Upper lobe of left lung (tissue), 6 donors: ENCODE results near the gene MOB3B. TPM values are rescaled to one million over a fixed set of nuclear protein-coding genes. Genes with fewer than 3 reads are reported as not detected.
A peak's percentile ranks its signal among the peaks of the same experiment; 100 is the strongest.

Experiments used
- ATAC-seq, 2 donors: fragments of 200-7000 bp; cut with Tn5 transposase; one replicate each; pipeline ENCODE4 v1.9.1; 2022; ENCODE audit warnings: mild to moderate bottlenecking in 2 of 2, moderate library complexity in 2 of 2; ENCODE audit not compliant: low FRiP score in 2 of 2
- DNase-seq, 2 donors: peaks; one replicate each; pipeline ENCODE4 v3.0.0-alpha.2; 2019 to 2020
- H3K27ac ChIP-seq, 4 donors: fragments of 200-600 bp; sonication (generic); one replicate each; pipeline ENCODE4 v1.5.1; 2016 to 2019
- H3K27me3 ChIP-seq, 4 donors: fragments of 200-600 bp; sonication (generic); one replicate each; pipeline ENCODE4 v1.5.1; 2017 to 2019
- H3K36me3 ChIP-seq, 4 donors: fragments of 200-600 bp; sonication (generic); one replicate each; pipeline ENCODE4 v1.5.1; 2016 to 2019
- H3K4me1 ChIP-seq, 4 donors: fragments of 200-600 bp; sonication (generic); one replicate each; pipeline ENCODE4 v1.5.1; 2018 to 2019
- H3K4me3 ChIP-seq, 4 donors: fragments of 200-600 bp; sonication (generic); one replicate each; pipeline ENCODE4 v1.5.1; 2017 to 2019; ENCODE audit warnings: mild to moderate bottlenecking in 2 of 4, moderate library complexity in 1 of 4
- H3K9me3 ChIP-seq, 4 donors: fragments of 200-600 bp; sonication (generic); one replicate each; pipeline ENCODE4 v1.5.1; 2018 to 2019
- CTCF ChIP-seq, 6 experiments: fragments of 450-650 bp in 4 of 6; fragments of 200-600 bp in 2 of 6; sonication (generic) in 2 of 6; IDR thresholded peaks; one replicate each; pipeline ENCODE4 v1.5.1; 2016 to 2019; ENCODE audit warnings: antibody characterized with exemption in 6 of 6
- EP300 ChIP-seq, 4 donors: sonication (generic); formaldehyde crosslinking; IDR thresholded peaks; one replicate each; pipeline ENCODE4 v1.5.1; 2017; ENCODE audit warnings: antibody characterized with exemption in 4 of 4, control low read depth in 2 of 4
- POLR2A ChIP-seq, 4 donors: fragments of 450-650 bp; IDR thresholded peaks; one replicate each; pipeline ENCODE4 v1.5.1; 2016 to 2017; ENCODE audit warnings: antibody characterized with exemption in 4 of 4, mild to moderate bottlenecking in 2 of 4
- POLR2AphosphoS5 ChIP-seq, 2 donors: sonication (generic); formaldehyde crosslinking; IDR thresholded peaks; one replicate each; pipeline ENCODE4 v1.5.1; 2017; ENCODE audit warnings: antibody characterized with exemption in 2 of 2
- WGBS, 2 donors: methylation state at CpG; one replicate each; pipeline ENCODE4 v1.1.5; 2017 to 2018; 5-methylcytosine and 5-hydroxymethylcytosine counted together
- total RNA-seq, 6 donors: library from RNA; depleted of rRNA in 4 of 6; stranded (reverse); fragments of >200 nt in 4 of 6; gene quantifications; one replicate each; pipeline versions ENCODE4 v1.1.0 to v1.2.1, GENCODE V29; 2016 to 2021
- donor health status: DM: no; HTN: no; CAD: no; lungs with moderate emphysema.
- donor health status: DM: no; HTN: yes; CAD: no; lungs with severe emphysema.

Gene MOB3B
- total RNA-seq, 6 donors from 2014 or later = 4.2 to 20.7 (median 8.3) TPM

- Histone ChIP-seq H3K9me3 (no peaks in the 10 kb centered on the region), H3K27ac (no peak overlapping the region), H3K4me1 (peaks cover 4 to 17% (median 15%) of the 10 kb centered on the region in 4 donors), H3K36me3 (no peaks in the 10 kb centered on the region), H3K4me3 (no peak overlapping the region), H3K27me3 (no peaks in the 10 kb centered on the region)
- no peak for TF ChIP-seq EP300 (IDR thresholded peaks at IDR 0.05)
- TF ChIP-seq POLR2A (IDR thresholded peaks at IDR 0.05) = no peak
- no peak for TF ChIP-seq POLR2AphosphoS5 (IDR thresholded peaks at IDR 0.05)
- no peak for TF ChIP-seq CTCF (IDR thresholded peaks at IDR 0.05)
- ATAC-seq (no peak), DNase-seq (no peak)
- 93 to 99% methylated on average over 5 to 7 of the region's 7 CpGs for WGBS, 2 donors
These were observed 184.8 kb downstream of the MOB3B start for GRCh38 chr9:27344776-27345175.

- ATAC-seq (peak in 1 of 2 donors; percentile 61), DNase-seq (no peak)
- no peaks in the 10 kb centered on the region for H3K9me3 ChIP-seq
- TF ChIP-seq CTCF (IDR thresholded peaks at IDR 0.05) (no peak), POLR2A (IDR thresholded peaks at IDR 0.05) (peak in 1 of 4 donors; percentile 19), POLR2AphosphoS5 (IDR thresholded peaks at IDR 0.05) (no peak)
- no peaks in the 10 kb centered on the region for H3K27me3 ChIP-seq
- H3K27ac ChIP-seq = peak overlapping the region in 3 of 4 donors; percentile 13 to 47 (median 44)
- 86% methylated on average over 9 of the region's 9 CpGs for WGBS, 2 donors
- H3K4me3 ChIP-seq = no peak overlapping the region
- H3K36me3 ChIP-seq = no peaks in the 10 kb centered on the region
- H3K4me1 ChIP-seq = peaks cover 18 to 41% (median 39%) of the 10 kb centered on the region in 4 donors
These were observed 187.9 kb downstream of the MOB3B start for GRCh38 chr9:27341545-27342294.

- Histone ChIP-seq H3K36me3 (no peaks in the 10 kb centered on the region), H3K4me3 (no peak overlapping the region), H3K9me3 (no peaks in the 10 kb centered on the region), H3K27me3 (no peaks in the 10 kb centered on the region), H3K4me1 (peaks cover 18 to 43% (median 39%) of the 10 kb centered on the region in 4 donors), H3K27ac (peak overlapping the region in 3 of 4 donors; percentile 15 to 47 (median 44))
- ATAC-seq (peak in 1 of 2 donors; percentile 63), DNase-seq (no peak)
- WGBS, 2 donors = 64 to 75% methylated on average over 6 to 7 of the region's 7 CpGs
- TF ChIP-seq POLR2A (IDR thresholded peaks at IDR 0.05) (no peak), CTCF (IDR thresholded peaks at IDR 0.05) (no peak), POLR2AphosphoS5 (IDR thresholded peaks at IDR 0.05) (no peak), EP300 (IDR thresholded peaks at IDR 0.05) (no peak)
These were observed 188.6 kb downstream of the MOB3B start for GRCh38 chr9:27340961-27341511.

- H3K36me3 ChIP-seq = no peaks in the 10 kb centered on the region
- peak overlapping the region in 3 of 4 donors; percentile 44 to 59 (median 47) for H3K27ac ChIP-seq
- TF ChIP-seq CTCF (IDR thresholded peaks at IDR 0.05) (no peak), POLR2A (IDR thresholded peaks at IDR 0.05) (no peak), EP300 (IDR thresholded peaks at IDR 0.05) (no peak), POLR2AphosphoS5 (IDR thresholded peaks at IDR 0.05) (no peak)
- no peak overlapping the region for H3K4me3 ChIP-seq
- H3K9me3 ChIP-seq = no peaks in the 10 kb centered on the region
- WGBS, 2 donors = 52 to 62% methylated on average over 5 of the region's 5 CpGs
- ATAC-seq (no peak), DNase-seq (no peak)
- H3K27me3 ChIP-seq = no peaks in the 10 kb centered on the region
- peaks cover 18 to 43% (median 39%) of the 10 kb centered on the region in 4 donors for H3K4me1 ChIP-seq
These were observed 189.3 kb downstream of the MOB3B start for GRCh38 chr9:27340285-27340674.
